ENCODE results near the gene CHST11.
"Not testable (repeated sequence)": the region's sequence is repeated elsewhere in the genome, so short reads cannot be mapped to it uniquely, and the experiment has no call there.

The CHST11 gene

GRCh38 chr12:104737791-104738301, 281.1 kb downstream of the CHST11 start:
- DNase-seq (ENCODE audit: low spot score), result no peak
- FAIRE-seq, result no peak

GRCh38 chr12:104738331-104738730, 281.6 kb downstream of the CHST11 start:
- no peak for DNase-seq (ENCODE audit: low spot score)

DNA sequence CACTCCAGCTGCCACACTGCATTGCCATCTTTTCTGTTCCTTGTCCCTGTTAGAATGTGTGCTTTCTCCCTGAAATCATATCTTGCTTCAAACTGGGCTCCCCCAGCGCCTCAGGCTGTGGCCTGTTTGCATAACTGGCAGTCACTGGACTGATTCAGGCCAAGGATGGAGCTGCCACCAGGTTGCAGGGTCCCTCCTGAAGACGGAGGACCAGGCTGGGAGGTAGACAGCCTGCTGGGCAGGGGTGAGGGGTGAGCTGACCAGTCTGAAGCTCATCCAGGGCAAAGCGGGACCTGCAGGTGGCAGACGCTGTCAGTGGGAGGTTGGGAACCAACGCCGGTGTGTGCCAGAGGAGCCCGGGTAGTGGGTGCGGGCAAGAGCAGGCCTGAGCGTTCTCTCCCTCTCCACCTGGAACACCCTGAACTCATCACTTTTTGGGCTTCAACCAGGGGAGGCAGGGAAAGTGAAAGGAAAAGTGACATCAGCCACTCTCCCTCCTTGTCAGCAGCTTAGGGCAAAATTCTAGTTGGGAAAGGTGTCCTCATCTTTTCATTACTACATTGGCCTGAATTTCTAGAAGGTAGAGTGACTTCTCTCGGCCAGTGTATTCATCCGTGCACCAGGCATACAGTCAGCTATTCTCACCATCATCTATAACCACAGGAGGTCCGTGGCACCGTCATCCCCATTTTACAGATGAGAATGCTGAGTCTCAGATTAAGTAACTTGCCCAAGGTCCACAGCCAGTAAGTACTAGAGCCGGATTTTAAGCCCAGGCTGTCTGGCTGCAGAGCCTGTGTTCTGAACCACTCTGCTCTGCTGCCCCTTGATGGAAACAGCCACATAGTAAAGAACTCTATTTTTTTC, 282.3 kb downstream of the CHST11 start:
- no peak for FAIRE-seq
- no peak for DNase-seq (ENCODE audit: low spot score)

More at GRCh38 chr12:104738331-104738730, 281.6 kb downstream of the CHST11 start:
- FAIRE-seq, result no peak

GRCh38 chr12:104740668-104741067, 283.9 kb downstream of the CHST11 start:
- no peak for DNase-seq (ENCODE audit: low spot score)
- FAIRE-seq, result no peak

GRCh38 chr12:104741077-104741476, 284.3 kb downstream of the CHST11 start:
- no peak for DNase-seq (ENCODE audit: low spot score)
- FAIRE-seq, result no peak

GRCh38 chr12:104741497-104742367, 285.0 kb downstream of the CHST11 start:
- FAIRE-seq, result no peak
- DNase-seq (ENCODE audit: low spot score), result no peak

- no peak for FAIRE-seq
- DNase-seq (ENCODE audit: low spot score), result no peak
Measured at GRCh38 chr12:104742551-104743201, 285.9 kb downstream of the CHST11 start.

DNA sequence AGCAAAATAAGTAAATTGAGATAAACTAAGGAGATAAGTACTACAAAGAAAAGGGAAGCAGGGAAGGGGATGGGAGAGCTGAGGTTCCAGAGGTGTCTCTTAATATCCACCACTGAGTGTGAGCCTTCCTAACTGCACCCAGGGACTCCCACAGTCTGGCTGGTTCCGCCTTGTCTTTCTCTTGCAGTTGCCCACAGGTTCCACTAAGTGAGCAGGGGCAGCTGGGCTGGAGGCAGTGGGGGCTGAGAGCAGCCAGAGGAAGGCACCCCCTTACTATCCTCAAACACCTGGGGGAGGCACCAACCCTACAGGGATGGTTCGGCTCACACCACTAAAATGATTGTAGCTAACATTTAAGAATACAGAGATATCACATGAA, 286.4 kb downstream of the CHST11 start:
- FAIRE-seq (no peak), DNase-seq (ENCODE audit: low spot score) (no peak)

DNA sequence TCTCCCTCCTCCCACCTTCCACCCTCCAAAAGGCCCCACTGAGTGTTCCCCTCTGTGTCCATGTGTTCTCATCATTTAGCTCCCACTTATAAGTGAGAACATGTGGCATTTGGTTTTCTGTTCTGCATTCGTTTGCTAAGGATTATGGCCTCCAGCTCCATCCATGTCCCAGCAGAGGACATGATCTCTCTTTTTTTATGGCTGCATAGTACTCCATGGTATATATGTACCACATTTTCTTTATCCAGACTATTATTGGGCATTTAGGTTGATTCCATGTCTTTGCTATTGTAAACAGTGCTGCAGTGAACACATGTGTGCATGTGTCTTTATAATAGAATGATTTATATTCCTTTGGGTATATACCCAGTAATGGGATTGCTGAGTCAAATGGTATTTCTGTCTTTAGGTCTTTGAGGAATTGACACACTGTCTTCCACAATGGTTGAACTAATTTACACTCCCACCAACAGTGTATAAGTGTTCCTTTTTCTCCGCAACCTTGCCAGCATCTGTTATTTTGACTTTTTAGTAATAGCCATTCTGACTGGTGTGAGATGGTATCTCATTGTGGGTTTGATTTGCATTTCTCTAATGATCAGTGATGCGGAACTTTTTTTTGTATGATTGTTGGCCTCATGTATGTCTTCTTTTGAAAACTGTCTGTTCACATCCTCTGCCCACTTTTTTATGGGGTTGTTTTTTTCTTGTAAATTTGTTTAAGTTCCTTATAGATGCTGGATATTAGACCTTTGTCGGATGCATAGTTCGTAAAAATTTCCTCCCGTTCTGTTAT, 287.2 kb downstream of the CHST11 start:
- DNase-seq (ENCODE audit: low spot score); FAIRE-seq: not testable (repeated sequence)

GRCh38 chr12:104746467-104747088, 289.8 kb downstream of the CHST11 start:
- no peak for DNase-seq (ENCODE audit: low spot score)
- no peak for FAIRE-seq

DNA sequence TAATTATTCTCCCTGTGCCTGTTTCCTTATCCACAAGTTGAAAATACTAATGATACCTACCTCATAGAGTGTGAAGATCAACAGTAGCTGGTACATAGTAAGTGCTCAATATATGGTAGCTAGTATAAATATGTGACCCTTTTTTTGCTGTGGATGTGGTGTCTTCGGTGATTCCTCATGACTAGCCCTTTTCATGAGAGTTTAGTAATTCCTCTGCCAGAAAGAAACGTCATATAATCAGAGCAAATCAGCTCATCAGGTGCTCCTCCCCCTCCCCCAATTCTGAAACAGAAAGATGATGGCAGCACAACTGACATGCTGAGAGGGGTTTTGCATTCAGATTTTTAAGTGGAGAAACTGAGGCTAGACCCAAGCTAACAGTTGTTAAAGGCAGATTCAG, 290.6 kb downstream of the CHST11 start:
- no peak for FAIRE-seq

DNA sequence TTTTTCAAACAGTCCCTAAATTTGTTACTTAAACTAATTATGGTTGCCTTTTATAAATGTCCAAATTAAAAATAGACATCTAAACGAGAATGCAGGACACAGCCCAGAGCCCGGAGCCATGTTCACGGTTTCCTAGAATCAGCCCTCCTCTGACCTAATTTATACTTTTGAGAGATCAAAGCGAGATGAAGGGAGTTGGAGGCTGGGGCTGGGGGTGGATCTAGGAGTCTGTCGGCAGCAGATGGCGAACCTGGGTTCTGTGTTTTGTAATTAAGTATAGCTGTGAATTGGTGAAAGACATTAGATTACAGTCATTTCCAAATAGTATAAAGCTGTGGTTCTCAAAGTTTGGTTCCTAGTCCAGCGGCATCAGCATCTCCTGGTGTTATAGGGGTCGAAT, 291.2 kb downstream of the CHST11 start:
- FAIRE-seq (no peak), DNase-seq (ENCODE audit: low spot score) (no peak)

More for the DNA sequence above, 290.6 kb downstream of the CHST11 start:
- DNase-seq (ENCODE audit: low spot score), result no peak

GRCh38 chr12:104748356-104748755, 291.6 kb downstream of the CHST11 start:
- FAIRE-seq (no peak), DNase-seq (ENCODE audit: low spot score) (no peak)

- FAIRE-seq, result no peak
Measured at GRCh38 chr12:104748790-104749189, 292.0 kb downstream of the CHST11 start.

GRCh38 chr12:104749545-104749944, 292.8 kb downstream of the CHST11 start:
- DNase-seq (ENCODE audit: low spot score), result no peak
- FAIRE-seq, result no peak

More at GRCh38 chr12:104748790-104749189, 292.0 kb downstream of the CHST11 start:
- peak; percentile 22 for DNase-seq (ENCODE audit: low spot score)

DNA sequence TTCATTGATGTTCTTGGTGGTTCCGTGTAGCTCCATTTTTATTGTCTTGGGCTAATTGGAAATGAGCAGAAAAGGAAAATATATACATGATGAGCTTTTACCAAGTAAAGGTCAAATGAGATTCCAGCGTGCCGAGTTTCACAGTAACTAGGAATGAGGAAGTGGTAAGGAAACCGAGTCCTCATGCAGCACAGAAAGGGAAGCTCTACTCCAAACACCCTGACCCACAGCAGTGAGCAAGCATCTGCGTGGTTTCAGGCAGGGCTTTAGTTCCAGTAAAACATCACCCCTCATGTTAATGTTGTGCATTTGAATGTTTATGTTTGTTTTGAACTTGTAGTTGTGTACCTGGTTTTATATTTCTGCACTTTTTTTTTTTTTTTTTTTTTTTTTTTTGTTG, 293.3 kb downstream of the CHST11 start:
- DNase-seq (ENCODE audit: low spot score) (peak; percentile 61), FAIRE-seq (peak; percentile 69)

DNA sequence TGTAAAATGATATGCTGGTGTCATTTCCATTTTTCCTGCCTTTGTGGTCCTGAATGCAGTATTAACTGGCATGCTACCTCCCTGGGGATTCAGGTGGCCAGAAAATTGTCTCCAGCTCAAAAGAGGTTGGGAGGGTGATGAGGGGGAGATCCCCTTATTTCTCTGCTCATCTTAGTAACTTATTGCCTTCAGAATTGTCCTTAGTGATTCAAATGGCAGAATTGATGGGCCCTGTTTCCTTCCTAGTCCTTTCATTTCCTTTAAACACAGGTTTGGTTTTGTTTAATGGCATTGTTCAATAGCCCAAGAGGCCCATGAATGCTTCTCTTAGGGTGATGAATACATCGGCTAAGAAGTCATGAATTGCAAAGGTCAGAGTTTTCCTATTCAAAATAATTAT, 294.4 kb downstream of the CHST11 start:
- FAIRE-seq, result no peak

DNA sequence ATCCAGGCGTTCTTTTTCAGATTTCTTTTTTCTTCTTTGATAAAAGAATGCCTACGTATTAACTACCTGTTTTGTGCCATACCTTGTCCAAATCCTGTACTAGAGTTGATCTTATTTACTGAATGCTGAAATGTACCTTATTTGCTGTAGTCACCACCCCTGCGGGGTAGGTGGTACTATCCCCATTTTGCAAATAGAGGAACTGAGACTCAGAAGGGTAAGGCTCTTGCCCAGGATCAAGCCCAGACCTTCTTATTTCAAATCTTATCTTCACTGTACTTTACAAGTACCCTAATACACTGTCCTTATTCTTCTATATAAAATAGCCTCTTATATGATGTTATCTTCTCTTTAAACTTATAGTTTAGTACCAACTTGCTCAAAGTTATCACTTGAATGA, 294.8 kb downstream of the CHST11 start:
- FAIRE-seq (no peak), DNase-seq (ENCODE audit: low spot score) (no peak)

More for the DNA sequence above, 294.4 kb downstream of the CHST11 start:
- DNase-seq (ENCODE audit: low spot score), result no peak

- no peak for FAIRE-seq
Measured at GRCh38 chr12:104752016-104752415, 295.3 kb downstream of the CHST11 start.

DNA sequence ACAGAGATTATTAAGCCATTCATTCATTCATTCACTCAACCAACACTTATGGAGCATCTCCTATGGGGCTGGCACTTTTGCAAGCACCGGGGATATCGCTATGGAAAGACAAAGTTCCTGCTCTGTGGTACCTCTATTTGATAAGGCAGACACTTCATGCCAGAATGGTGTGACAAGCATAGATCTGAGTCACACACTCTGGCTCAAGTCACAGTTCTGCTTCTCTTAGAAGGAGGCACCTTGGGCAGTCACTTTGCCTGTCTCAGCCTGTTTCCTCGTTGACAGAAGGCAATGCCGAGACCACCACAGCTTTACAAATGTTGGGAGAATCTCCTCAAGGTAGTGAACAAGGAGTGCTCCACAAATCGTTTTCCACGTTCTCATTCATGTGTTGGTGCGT, 296.1 kb downstream of the CHST11 start:
- no peak for DNase-seq (ENCODE audit: low spot score)
- no peak for FAIRE-seq

More at GRCh38 chr12:104752016-104752415, 295.3 kb downstream of the CHST11 start:
- DNase-seq (ENCODE audit: low spot score), result no peak
